ENCODE results near the gene USP31.

USP31 gene

DNA sequence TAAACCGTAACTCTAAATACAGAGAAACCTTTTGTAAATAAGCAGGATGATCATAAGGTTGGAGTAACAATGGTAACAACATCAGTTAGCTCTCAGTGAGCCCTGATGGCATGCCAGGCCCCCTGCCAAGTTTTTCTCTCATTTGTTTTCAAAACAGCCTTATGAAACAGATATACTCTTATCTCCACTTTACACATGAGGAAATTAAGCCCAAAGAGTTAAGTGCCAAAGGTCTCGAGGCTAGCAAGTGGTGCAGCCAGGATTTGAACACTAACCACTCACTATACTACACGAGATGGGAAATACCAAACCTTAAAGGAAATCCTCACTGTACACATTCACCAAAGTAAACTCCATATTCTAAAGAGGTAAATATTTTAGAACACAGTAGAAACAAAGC is 15.0 kb downstream of the USP31 start:
- no peak overlapping the region for H3K4me3 ChIP-seq (ENCODE audit: low read depth, low read length)
- peaks cover 3% of the 10 kb centered on the region; the same call in 1 of the 2 replicates for H3K36me3 ChIP-seq
- no peaks in the 10 kb centered on the region for H3K9me3 ChIP-seq
- H3K4me1 ChIP-seq: no peaks in the 10 kb centered on the region
- TF ChIP-seq, protein P1, sequence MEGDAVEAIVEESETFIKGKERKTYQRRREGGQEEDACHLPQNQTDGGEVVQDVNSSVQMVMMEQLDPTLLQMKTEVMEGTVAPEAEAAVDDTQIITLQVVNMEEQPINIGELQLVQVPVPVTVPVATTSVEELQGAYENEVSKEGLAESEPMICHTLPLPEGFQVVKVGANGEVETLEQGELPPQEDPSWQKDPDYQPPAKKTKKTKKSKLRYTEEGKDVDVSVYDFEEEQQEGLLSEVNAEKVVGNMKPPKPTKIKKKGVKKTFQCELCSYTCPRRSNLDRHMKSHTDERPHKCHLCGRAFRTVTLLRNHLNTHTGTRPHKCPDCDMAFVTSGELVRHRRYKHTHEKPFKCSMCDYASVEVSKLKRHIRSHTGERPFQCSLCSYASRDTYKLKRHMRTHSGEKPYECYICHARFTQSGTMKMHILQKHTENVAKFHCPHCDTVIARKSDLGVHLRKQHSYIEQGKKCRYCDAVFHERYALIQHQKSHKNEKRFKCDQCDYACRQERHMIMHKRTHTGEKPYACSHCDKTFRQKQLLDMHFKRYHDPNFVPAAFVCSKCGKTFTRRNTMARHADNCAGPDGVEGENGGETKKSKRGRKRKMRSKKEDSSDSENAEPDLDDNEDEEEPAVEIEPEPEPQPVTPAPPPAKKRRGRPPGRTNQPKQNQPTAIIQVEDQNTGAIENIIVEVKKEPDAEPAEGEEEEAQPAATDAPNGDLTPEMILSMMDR (IDR thresholded peaks at IDR 0.05; ENCODE audit: low read depth, low read length): no peak
- H3K27me3 ChIP-seq: no peaks in the 10 kb centered on the region
- DNase-seq: peak; percentile 19

DNA sequence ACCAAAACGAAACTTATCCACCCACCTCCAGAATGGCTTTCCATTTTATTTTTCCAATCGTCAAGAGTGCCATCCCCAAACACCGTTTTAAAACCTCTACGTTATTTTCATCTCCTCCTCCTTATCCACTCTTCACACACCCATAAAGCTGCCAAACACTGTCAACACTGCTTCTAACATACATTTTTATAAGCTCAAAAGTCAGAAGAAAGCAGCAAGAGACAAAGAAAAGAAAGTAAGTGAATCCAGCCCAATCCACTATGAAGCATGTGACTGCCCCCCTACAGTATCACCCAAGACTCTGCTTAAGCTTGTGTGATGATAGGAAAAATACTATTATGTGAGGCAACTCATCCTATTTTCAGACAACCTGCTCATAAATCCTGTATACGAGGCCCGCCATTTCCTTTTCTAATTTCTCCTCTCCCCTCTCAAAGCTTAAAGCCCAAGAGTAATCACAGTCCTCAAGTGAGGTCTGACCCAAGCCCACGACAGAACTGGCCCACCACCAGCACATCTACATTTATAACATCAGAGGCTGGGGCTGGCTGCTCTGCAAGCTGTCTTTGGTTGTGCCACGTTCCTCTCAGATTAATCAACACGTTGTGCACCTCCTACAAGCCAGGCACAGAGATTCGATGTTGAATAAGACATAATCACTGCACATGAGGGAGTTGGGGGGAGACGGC is 16.3 kb downstream of the USP31 start:
- TF ChIP-seq, protein P1 (IDR thresholded peaks at IDR 0.05; ENCODE audit: low read depth, low read length): no peak
- H3K36me3 ChIP-seq: peaks cover 3% of the 10 kb centered on the region; the same call in 1 of the 2 replicates
- no peaks in the 10 kb centered on the region for H3K9me3 ChIP-seq
- no peaks in the 10 kb centered on the region for H3K4me1 ChIP-seq
- no peak overlapping the region for H3K4me3 ChIP-seq (ENCODE audit: low read depth, low read length)
- no peaks in the 10 kb centered on the region for H3K27me3 ChIP-seq
- DNase-seq: no peak

DNA sequence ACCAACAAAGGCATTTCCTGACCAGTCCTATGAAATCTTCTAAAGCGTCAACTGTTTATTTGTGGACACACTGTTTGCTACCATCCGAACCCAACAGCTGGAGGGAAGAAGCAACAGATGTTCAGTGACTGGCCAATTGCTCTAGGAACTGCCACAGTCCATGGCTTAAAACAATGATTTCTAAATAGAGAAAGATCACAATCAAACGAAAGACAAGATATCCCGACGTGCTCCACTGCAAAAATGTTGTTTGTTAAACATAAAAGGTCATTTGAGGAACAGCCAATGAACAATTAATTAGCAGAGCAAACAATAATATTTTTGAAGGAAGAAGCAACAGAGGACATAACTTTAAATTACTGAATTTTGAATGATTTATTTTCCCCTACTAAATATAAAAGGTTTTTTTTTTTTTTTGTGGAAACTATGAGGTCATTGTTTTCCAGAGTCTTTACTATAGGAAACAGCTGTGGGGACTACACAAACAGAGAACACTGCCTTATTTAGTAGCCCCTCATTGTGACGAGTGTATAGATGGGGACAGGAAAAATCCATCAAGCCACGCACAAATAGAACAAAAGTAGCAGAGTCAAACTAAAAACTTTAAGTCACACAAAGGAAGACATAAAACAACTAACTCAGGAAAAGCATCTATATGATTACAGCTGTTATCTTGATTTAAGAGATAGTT is 17.2 kb downstream of the USP31 start:
- DNase-seq: no peak
- TF ChIP-seq, protein P1 (IDR thresholded peaks at IDR 0.05; ENCODE audit: low read depth, low read length): no peak
- H3K36me3 ChIP-seq: peaks cover 1% of the 10 kb centered on the region; the same call in 1 of the 2 replicates
- no peak overlapping the region for H3K4me3 ChIP-seq (ENCODE audit: low read depth, low read length)
- H3K9me3 ChIP-seq: no peaks in the 10 kb centered on the region
- H3K4me1 ChIP-seq: no peaks in the 10 kb centered on the region
- H3K27me3 ChIP-seq: no peaks in the 10 kb centered on the region

DNA sequence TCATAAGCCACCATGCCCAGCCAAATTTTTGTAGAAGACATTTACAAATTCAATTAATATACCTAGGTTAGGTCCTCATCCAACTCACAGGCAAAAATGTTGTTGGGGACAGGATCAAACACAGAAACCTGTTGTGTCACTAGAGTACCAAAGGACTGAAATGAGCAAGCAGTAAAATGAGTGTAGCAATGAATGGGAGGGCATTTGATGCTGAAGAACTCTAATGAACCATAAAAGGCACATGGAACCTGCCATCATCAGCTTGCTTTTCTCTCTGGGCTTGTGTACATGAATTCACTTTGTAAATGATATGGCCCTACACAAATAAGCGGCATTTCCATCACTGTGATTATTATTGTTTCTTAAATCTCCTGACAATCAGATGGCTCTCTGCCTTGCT is 17.8 kb downstream of the USP31 start:
- TF ChIP-seq, protein P1 (IDR thresholded peaks at IDR 0.05; ENCODE audit: low read depth, low read length): no peak

DNA sequence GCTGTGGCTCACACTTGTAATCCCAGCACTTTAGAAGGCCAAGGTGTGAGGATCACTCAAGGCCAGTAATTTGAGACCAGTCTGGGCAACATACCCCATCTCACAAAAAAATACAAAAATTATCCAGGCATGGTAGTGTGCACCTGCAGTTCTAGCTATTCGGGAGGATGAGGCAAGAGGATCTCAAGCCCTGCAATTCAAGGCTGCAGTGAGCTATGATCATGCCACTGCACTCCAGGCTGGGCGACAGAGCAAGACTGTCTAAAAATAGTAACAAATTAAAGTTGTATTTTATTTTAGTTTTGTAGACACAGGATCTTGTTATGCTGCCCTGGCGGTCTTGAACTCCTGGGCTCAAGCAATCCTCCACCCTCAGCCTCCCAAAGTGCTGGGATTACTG is 18.2 kb downstream of the USP31 start:
- no peaks in the 10 kb centered on the region for H3K27me3 ChIP-seq
- H3K36me3 ChIP-seq: no peaks in the 10 kb centered on the region
- TF ChIP-seq, protein P1 (IDR thresholded peaks at IDR 0.05; ENCODE audit: low read depth, low read length): no peak
- H3K4me3 ChIP-seq (ENCODE audit: low read depth, low read length): no peak overlapping the region
- DNase-seq: no peak
- H3K9me3 ChIP-seq: no peaks in the 10 kb centered on the region
- no peaks in the 10 kb centered on the region for H3K4me1 ChIP-seq

More for the DNA sequence above, 17.8 kb downstream of the USP31 start:
- Histone ChIP-seq H3K4me1 (no peaks in the 10 kb centered on the region), H3K9me3 (no peaks in the 10 kb centered on the region), H3K27me3 (no peaks in the 10 kb centered on the region), H3K36me3 (no peaks in the 10 kb centered on the region), H3K4me3 (ENCODE audit: low read depth, low read length) (no peak overlapping the region)
- DNase-seq: no peak

DNA sequence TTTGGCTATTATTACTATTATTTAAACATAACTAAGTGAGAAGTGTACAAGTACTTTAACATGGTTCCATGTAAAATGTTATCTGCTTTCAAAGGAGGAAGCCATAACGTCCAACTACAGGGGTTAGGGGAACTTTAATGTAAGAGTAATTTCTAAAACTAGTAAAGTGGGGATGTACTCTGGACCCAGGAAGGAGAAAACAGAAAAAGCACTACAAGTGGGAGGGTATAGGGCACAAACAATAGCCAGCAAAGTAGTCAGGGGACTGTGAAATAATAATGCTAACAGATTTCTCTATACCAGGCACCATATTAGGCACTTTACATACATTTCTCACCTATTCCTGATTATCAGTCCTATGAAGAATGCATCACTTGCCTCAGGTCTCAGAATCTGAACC is 19.6 kb downstream of the USP31 start:
- no peak for DNase-seq
- H3K4me1 ChIP-seq: no peaks in the 10 kb centered on the region

More for the DNA sequence above, 19.6 kb downstream of the USP31 start:
- no peak overlapping the region for H3K4me3 ChIP-seq (ENCODE audit: low read depth, low read length)
- TF ChIP-seq, protein P1 (IDR thresholded peaks at IDR 0.05; ENCODE audit: low read depth, low read length): no peak
- H3K9me3 ChIP-seq: no peaks in the 10 kb centered on the region
- no peaks in the 10 kb centered on the region for H3K36me3 ChIP-seq
- H3K27me3 ChIP-seq: no peaks in the 10 kb centered on the region

All from BE2C (cell line).